Neuronal stem cell (in vitro differentiated cells): Measurements from ENCODE around the gene ATP2B3.

Experiments
- DNase-seq: peaks from one replicate; pipeline ENCODE4 v3.0.0-alpha.2; 2013; ENCODE audit warnings: low spot score
- H2AFZ ChIP-seq: one replicate; pipeline ENCODE4 v1.6.1; 2013; ENCODE audit warnings: mild to moderate bottlenecking, low read length, inconsistent platforms
- H2AK5ac ChIP-seq: 2 replicates; pipeline ENCODE4 v1.6.1; 2013; ENCODE audit warnings: low read depth, mild to moderate bottlenecking, inconsistent platforms, low read length, moderate library complexity, mixed read lengths
- H2BK120ac ChIP-seq: 2 replicates; pipeline ENCODE4 v1.6.1; 2013; ENCODE audit warnings: low read depth, mild to moderate bottlenecking, inconsistent platforms, low read length, moderate library complexity, mixed read lengths
- H2BK12ac ChIP-seq: one replicate; pipeline ENCODE4 v1.6.1; 2013; ENCODE audit warnings: low read length, inconsistent platforms
- H2BK15ac ChIP-seq: 2 replicates; pipeline ENCODE4 v1.6.1; 2013; ENCODE audit warnings: mild to moderate bottlenecking, low read length, inconsistent platforms, mixed read lengths
- H2BK5ac ChIP-seq: one replicate; pipeline ENCODE4 v1.6.1; 2013; ENCODE audit warnings: inconsistent platforms, mild to moderate bottlenecking, low read length, moderate library complexity
- H3K14ac ChIP-seq: one replicate; pipeline ENCODE4 v1.6.1; 2013; ENCODE audit warnings: low read length, inconsistent platforms
- H3K18ac ChIP-seq: 2 replicates; pipeline ENCODE4 v1.6.1; 2013; ENCODE audit warnings: low read length, inconsistent platforms
- H3K23ac ChIP-seq: 2 replicates; pipeline ENCODE4 v1.6.1; 2013; ENCODE audit warnings: low read depth, mild to moderate bottlenecking, mixed read lengths, low read length, inconsistent platforms; ENCODE audit not compliant: poor library complexity
- H3K27ac ChIP-seq: replicated peaks from 3 replicates; pipeline ENCODE4 v1.5.1; 2013; ENCODE audit warnings: low read length, inconsistent platforms
- H3K27me3 ChIP-seq, 3 experiments: 2 replicates each; pipeline ENCODE4 v1.6.1; 2013; ENCODE audit warnings: low read length in 3 of 3, mild to moderate bottlenecking in 2 of 3, inconsistent platforms in 1 of 3, low read depth in 1 of 3, mixed read lengths in 1 of 3, moderate library complexity in 1 of 3; ENCODE audit not compliant: control insufficient read depth in 3 of 3, insufficient read depth in 3 of 3
- H3K36me3 ChIP-seq, 2 donors: replicated peaks in 1 of 2; 2 replicates each; pipeline ENCODE4 v1.6.1; 2013; ENCODE audit warnings: low read length in 2 of 2; ENCODE audit not compliant: control insufficient read depth in 2 of 2, insufficient read depth in 2 of 2
- H3K4ac ChIP-seq: 2 replicates; pipeline ENCODE4 v1.6.1; 2013; ENCODE audit warnings: inconsistent platforms, mild to moderate bottlenecking, low read length, moderate library complexity
- H3K4me1 ChIP-seq, 2 donors: 1 replicate in 1 of 2; 2 replicates in 1 of 2; pipeline ENCODE4 v1.6.1; 2013; ENCODE audit warnings: low read length in 2 of 2, low read depth in 1 of 2; ENCODE audit not compliant: control insufficient read depth in 2 of 2, insufficient read depth in 1 of 2
- H3K4me2 ChIP-seq: one replicate; pipeline ENCODE4 v1.6.1; 2013; ENCODE audit warnings: mild to moderate bottlenecking, low read length, inconsistent platforms; ENCODE audit not compliant: insufficient read depth, poor library complexity, severe bottlenecking
- H3K4me3 ChIP-seq, 2 donors: 2 replicates each; pipeline ENCODE4 v1.5.1; 2013; ENCODE audit warnings: low read length in 2 of 2, mild to moderate bottlenecking in 2 of 2, inconsistent platforms in 1 of 2, moderate library complexity in 1 of 2
- H3K79me1 ChIP-seq: one replicate; pipeline ENCODE4 v1.6.1; 2013; ENCODE audit warnings: low read depth, mild to moderate bottlenecking, inconsistent platforms, low read length, moderate library complexity
- H3K9ac ChIP-seq: one replicate; pipeline ENCODE4 v1.6.1; 2013; ENCODE audit warnings: mild to moderate bottlenecking, low read depth, low read length, inconsistent platforms; ENCODE audit not compliant: poor library complexity
- H3K9me3 ChIP-seq, 2 donors: replicated peaks in 1 of 2; 2 replicates each; pipeline versions ENCODE3 to v1.6.1; 2013; ENCODE audit warnings: low read length in 2 of 2, mild to moderate bottlenecking in 2 of 2, inconsistent platforms in 1 of 2, low read depth in 1 of 2, mixed read lengths in 1 of 2, moderate library complexity in 1 of 2; ENCODE audit not compliant: control insufficient read depth in 2 of 2, insufficient read depth in 1 of 2
- H4K8ac ChIP-seq: one replicate; pipeline ENCODE4 v1.6.1; 2013; ENCODE audit warnings: low read depth, mild to moderate bottlenecking, inconsistent platforms, low read length, moderate library complexity
- H4K91ac ChIP-seq: one replicate; pipeline ENCODE4 v1.6.1; 2013; ENCODE audit warnings: low read length, low read depth, mild to moderate bottlenecking, inconsistent platforms; ENCODE audit not compliant: poor library complexity
- WGBS, 2 donors: extraction: QIAGEN DNeasy Blood & Tissue Kit; methylation state at CpG; one replicate each; pipeline ENCODE4 v1.1.7; 2013; ENCODE audit warnings: missing lambda C conversion rate in 2 of 2, mixed read lengths in 1 of 2; ENCODE audit not compliant: insufficient read length in 2 of 2, insufficient replicate concordance in 1 of 2; ENCODE audit errors: extremely low coverage in 2 of 2; 5-methylcytosine and 5-hydroxymethylcytosine counted together

The ATP2B3 gene

GRCh38 chrX:153592091-153592833, 74.8 kb downstream of the ATP2B3 start:
- Histone ChIP-seq H2BK15ac (no peak overlapping the region), H2BK120ac (no peak overlapping the region), H2AFZ (no peak overlapping the region), H3K18ac (no peak overlapping the region), H3K14ac (no peak overlapping the region), H3K4me3 (no peak overlapping the region), H3K79me1 (peaks cover 4% of the 10 kb centered on the region), H2BK5ac (no peak overlapping the region), H4K8ac (no peak overlapping the region), H3K23ac (no peak overlapping the region), H3K4me1 (no peaks in the 10 kb centered on the region), H3K9me3 (peaks cover 0 to 4% of the 10 kb centered on the region in 2 donors), H3K4ac (no peak overlapping the region), H3K9ac (no peak overlapping the region), H3K4me2 (no peak overlapping the region), H3K27me3 (peaks cover 0 to 12% (median 0%) of the 10 kb centered on the region in 3 experiments), H3K36me3 (peaks cover 5 to 46% of the 10 kb centered on the region in 2 donors), H2BK12ac (no peak overlapping the region), H2AK5ac (no peak overlapping the region), H4K91ac (no peak overlapping the region), H3K27ac (no peak overlapping the region)
- no peak for DNase-seq
- WGBS, 2 donors: no CpG with 5 or more reads among the region's 30 CpGs

DNA sequence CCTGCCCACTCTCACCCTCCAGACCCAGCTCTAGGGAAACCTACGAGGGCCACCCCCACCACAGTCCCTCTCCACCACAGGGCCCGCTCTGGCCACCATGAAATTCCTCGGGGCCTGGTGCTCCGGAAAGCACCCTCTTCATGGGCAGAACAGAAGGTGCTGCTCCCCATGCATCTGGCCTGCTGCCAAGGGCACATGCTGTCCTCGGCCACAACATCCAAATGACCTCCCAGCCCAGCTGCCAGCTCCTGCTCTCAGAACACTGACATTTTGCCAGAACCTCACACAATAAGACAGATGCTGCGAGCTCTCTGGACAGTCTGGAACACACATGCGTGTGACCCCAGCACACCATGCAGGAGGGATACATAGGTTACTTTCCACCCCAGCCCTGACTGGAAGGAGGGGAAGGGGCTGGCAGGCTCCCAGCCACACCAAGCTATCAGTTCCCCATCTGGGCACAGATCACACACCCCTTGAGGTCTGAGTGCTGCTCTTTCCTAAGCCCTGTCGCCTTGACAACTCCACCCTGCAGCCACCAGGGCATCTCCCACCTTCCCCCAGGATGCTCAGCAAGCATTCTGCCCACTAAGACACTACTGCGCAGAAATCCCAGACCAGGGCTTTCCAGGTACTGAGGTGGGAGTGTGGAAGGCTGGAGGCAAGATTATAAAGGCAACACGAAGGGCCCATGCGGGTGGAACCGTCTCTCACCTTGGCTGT, 75.7 kb downstream of the ATP2B3 start:
- Histone ChIP-seq H3K36me3 (peaks cover 5 to 38% of the 10 kb centered on the region in 2 donors), H3K4ac (no peak overlapping the region), H3K9me3 (peaks cover 0 to 4% of the 10 kb centered on the region in 2 donors), H2BK5ac (no peak overlapping the region), H4K8ac (no peak overlapping the region), H3K14ac (no peak overlapping the region), H3K27ac (no peak overlapping the region), H3K4me1 (no peaks in the 10 kb centered on the region), H3K27me3 (peaks cover 0 to 12% (median 0%) of the 10 kb centered on the region in 3 experiments), H2AK5ac (no peak overlapping the region), H4K91ac (no peak overlapping the region), H3K79me1 (peaks cover 6% of the 10 kb centered on the region), H3K23ac (no peak overlapping the region), H3K18ac (no peak overlapping the region), H2BK120ac (no peak overlapping the region), H3K9ac (no peak overlapping the region), H3K4me3 (no peak overlapping the region), H2AFZ (no peak overlapping the region), H3K4me2 (no peak overlapping the region), H2BK15ac (no peak overlapping the region), H2BK12ac (no peak overlapping the region)
- no CpG with 5 or more reads among the region's 12 CpGs for WGBS, 2 donors
- no peak for DNase-seq

DNA sequence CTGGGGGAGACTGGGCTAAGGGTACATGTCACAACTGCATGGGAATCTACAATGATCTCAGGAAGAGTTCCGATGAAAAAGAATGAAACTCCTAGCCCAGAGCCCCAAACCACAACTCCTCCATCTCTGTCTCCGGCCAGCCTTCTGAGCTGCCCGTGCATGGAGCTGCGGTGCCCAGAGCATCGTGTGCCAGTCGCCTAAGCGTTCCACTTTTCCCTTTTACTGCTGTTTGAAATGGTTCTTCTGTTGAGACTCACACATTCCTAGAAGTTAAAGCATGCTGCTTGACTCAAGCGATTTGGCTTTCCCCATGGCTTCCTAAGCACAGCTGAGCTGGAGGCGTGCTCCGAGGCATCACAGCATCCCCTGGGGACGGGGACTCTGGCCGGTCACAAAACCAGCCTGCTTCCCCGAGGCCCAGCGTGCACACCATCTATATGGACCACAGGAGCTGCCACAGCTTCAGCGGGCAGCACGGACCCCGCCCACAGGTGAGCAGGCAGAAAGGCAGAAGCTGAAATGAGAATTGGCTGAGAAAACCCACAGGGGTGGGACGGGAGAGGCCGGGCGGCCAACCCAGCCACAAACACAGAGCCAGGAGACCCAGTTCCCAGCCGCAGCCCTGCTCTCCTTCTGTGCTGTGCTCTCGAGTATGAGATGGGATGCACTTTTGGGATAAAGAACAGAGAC, 76.5 kb downstream of the ATP2B3 start:
- no CpG with 5 or more reads among the region's 22 CpGs for WGBS, 2 donors
- no peak for DNase-seq

GRCh38 chrX:153595387-153595786, 77.9 kb downstream of the ATP2B3 start:
- no peak overlapping the region for H3K27ac ChIP-seq
- H3K14ac ChIP-seq: no peak overlapping the region
- H3K4me1 ChIP-seq: no peaks in the 10 kb centered on the region
- H3K4me2 ChIP-seq: no peak overlapping the region
- no peak overlapping the region for H4K8ac ChIP-seq
- no peak overlapping the region for H2BK120ac ChIP-seq
- WGBS, 2 donors: no CpG with 5 or more reads among the region's 11 CpGs
- H3K4me3 ChIP-seq: no peak overlapping the region
- H3K9ac ChIP-seq: no peak overlapping the region
- no peak overlapping the region for H3K23ac ChIP-seq
- H3K4ac ChIP-seq: no peak overlapping the region
- H4K91ac ChIP-seq: no peak overlapping the region
- no peak overlapping the region for H2BK15ac ChIP-seq
- H3K9me3 ChIP-seq: peaks cover 0 to 4% of the 10 kb centered on the region in 2 donors
- DNase-seq: no peak
- no peak overlapping the region for H2BK12ac ChIP-seq
- H3K27me3 ChIP-seq: peaks cover 0 to 12% (median 0%) of the 10 kb centered on the region in 3 experiments
- H3K18ac ChIP-seq: no peak overlapping the region
- peaks cover 5 to 35% of the 10 kb centered on the region in 2 donors for H3K36me3 ChIP-seq
- H2AK5ac ChIP-seq: no peak overlapping the region
- H2AFZ ChIP-seq: no peak overlapping the region
- H3K79me1 ChIP-seq: peaks cover 6% of the 10 kb centered on the region
- H2BK5ac ChIP-seq: no peak overlapping the region

More for the DNA sequence above, 76.5 kb downstream of the ATP2B3 start:
- no peak overlapping the region for H3K9ac ChIP-seq
- H2AK5ac ChIP-seq: no peak overlapping the region
- H3K23ac ChIP-seq: no peak overlapping the region
- H2AFZ ChIP-seq: no peak overlapping the region
- H4K8ac ChIP-seq: no peak overlapping the region
- H3K27ac ChIP-seq: no peak overlapping the region
- no peaks in the 10 kb centered on the region for H3K4me1 ChIP-seq
- no peak overlapping the region for H2BK15ac ChIP-seq
- H3K18ac ChIP-seq: no peak overlapping the region
- H3K4ac ChIP-seq: no peak overlapping the region
- H3K14ac ChIP-seq: no peak overlapping the region
- H2BK12ac ChIP-seq: no peak overlapping the region
- no peak overlapping the region for H2BK120ac ChIP-seq
- H3K4me3 ChIP-seq: no peak overlapping the region
- H3K9me3 ChIP-seq: peaks cover 0 to 4% of the 10 kb centered on the region in 2 donors
- H4K91ac ChIP-seq: no peak overlapping the region
- peaks cover 0 to 12% (median 0%) of the 10 kb centered on the region in 3 experiments for H3K27me3 ChIP-seq
- peaks cover 6% of the 10 kb centered on the region for H3K79me1 ChIP-seq
- H3K36me3 ChIP-seq: peaks cover 5 to 37% of the 10 kb centered on the region in 2 donors
- H2BK5ac ChIP-seq: no peak overlapping the region
- H3K4me2 ChIP-seq: no peak overlapping the region
